Small intestine (tissue), 7 donors: ENCODE measurements around the gene AADAC. TPM values are rescaled to one million over a fixed set of nuclear protein-coding genes. Genes with fewer than 3 reads are reported as not detected.
A peak's percentile ranks its signal among the peaks of the same experiment; 100 is the strongest.
"Not testable (repeated sequence)": the region's sequence is repeated elsewhere in the genome, so short reads cannot be mapped to it uniquely, and the experiment has no call there.

Experiments
- DNase-seq, 2 donors: peaks; one replicate each; pipeline versions ENCODE4 v3.0.0 to v3.0.0-alpha.2; 2013
- FAIRE-seq: peaks from 2 replicates; lab custom pipeline; 2012; peaks lifted over from hg19 to GRCh38; lab: Jason Lieb, UNC
- H3K27ac ChIP-seq, 3 donors: one replicate each; pipeline ENCODE4 v1.5.1; 2013; ENCODE audit warnings: low read length in 2 of 3, mild to moderate bottlenecking in 2 of 3, control low read depth in 1 of 3, inconsistent platforms in 1 of 3, low read depth in 1 of 3, moderate library complexity in 1 of 3
- H3K27me3 ChIP-seq, 3 donors: one replicate each; pipeline ENCODE4 v1.6.1; 2013; ENCODE audit warnings: low read length in 3 of 3, inconsistent platforms in 1 of 3; ENCODE audit not compliant: control insufficient read depth in 3 of 3, insufficient read depth in 3 of 3
- H3K36me3 ChIP-seq, 3 donors: one replicate each; pipeline ENCODE4 v1.6.1; 2013; ENCODE audit warnings: low read length in 3 of 3, inconsistent platforms in 1 of 3, low read depth in 1 of 3, mild to moderate bottlenecking in 1 of 3, moderate library complexity in 1 of 3; ENCODE audit not compliant: control insufficient read depth in 3 of 3, insufficient read depth in 2 of 3
- H3K4me1 ChIP-seq, 3 donors: one replicate each; pipeline ENCODE4 v1.6.1; 2013; ENCODE audit warnings: low read length in 2 of 3, inconsistent platforms in 1 of 3, low read depth in 1 of 3, mild to moderate bottlenecking in 1 of 3, moderate library complexity in 1 of 3; ENCODE audit not compliant: control insufficient read depth in 3 of 3, insufficient read depth in 2 of 3
- H3K4me3 ChIP-seq, 3 donors: one replicate each; pipeline ENCODE4 v1.5.1; 2013; ENCODE audit warnings: low read length in 3 of 3, control low read depth in 1 of 3, inconsistent platforms in 1 of 3, low read depth in 1 of 3, mild to moderate bottlenecking in 1 of 3, moderate library complexity in 1 of 3
- H3K9me3 ChIP-seq, 2 donors: one replicate each; pipeline ENCODE4 v1.6.1; 2013; ENCODE audit warnings: low read depth in 1 of 2, low read length in 1 of 2; ENCODE audit not compliant: control insufficient read depth in 2 of 2, insufficient read depth in 1 of 2
- whole genome bisulfite sequencing, 3 donors: extraction: QIAGEN DNeasy Blood & Tissue Kit; methylation state at CpG; one replicate each; pipeline ENCODE4 v1.1.7; 2013; 5-methylcytosine and 5-hydroxymethylcytosine counted together
- polyA plus RNA-seq, 4 donors: library from polyadenylated mRNA; stranded (reverse) in 3 of 4; unstranded in 1 of 4; fragments of 200-250 nt in 3 of 4; fragments of 120-200 nt in 1 of 4; gene quantifications; one replicate each; pipeline versions ENCODE4 v1.2.1 to v1.2.3, GENCODE V29; 2013
- donor health status: healthy with polysubstance abuse.
- donor health status: control.
- donor health status: control.
- donor health status: Bipolar disorder and iron deficiency.
- donor health status: healthy.

AADAC gene
- polyA plus RNA-seq, 4 donors: 55.5 to 142 (median 97.7) TPM

DNA sequence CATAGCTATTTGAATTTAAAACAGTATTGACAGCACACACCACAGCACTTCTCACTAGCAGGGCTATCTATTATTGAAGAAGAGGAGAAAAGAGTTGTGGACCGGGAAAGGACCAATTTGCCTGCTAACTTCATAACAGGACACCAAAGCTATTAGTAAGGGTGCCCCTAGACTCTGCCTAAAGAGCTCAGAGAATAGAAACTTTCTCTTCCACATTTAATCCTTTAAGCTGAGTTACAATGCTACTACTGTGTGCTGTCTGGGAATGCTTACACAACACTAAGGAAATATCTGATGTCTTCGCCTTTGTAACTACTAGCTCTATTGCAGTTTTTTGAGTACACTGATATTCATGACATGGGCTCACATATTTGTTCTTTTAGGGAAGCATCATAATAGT, 13.5 kb upstream of the AADAC start:
- WGBS, 3 donors: 71 to 89% (median 83%) methylated on average over 2 of the region's 2 CpGs
- Histone ChIP-seq H3K27ac (peak overlapping the region in 1 of 3 donors; percentile 19), H3K27me3 (no peaks in the 10 kb centered on the region), H3K36me3 (peaks cover 0 to 1% (median 0%) of the 10 kb centered on the region in 3 donors), H3K9me3 (no peaks in the 10 kb centered on the region), H3K4me3 (no peak overlapping the region), H3K4me1 (peaks cover 0 to 10% (median 0%) of the 10 kb centered on the region in 3 donors)
- DNase-seq: peak in 1 of 2 donors; percentile 37
- FAIRE-seq: no peak

DNA sequence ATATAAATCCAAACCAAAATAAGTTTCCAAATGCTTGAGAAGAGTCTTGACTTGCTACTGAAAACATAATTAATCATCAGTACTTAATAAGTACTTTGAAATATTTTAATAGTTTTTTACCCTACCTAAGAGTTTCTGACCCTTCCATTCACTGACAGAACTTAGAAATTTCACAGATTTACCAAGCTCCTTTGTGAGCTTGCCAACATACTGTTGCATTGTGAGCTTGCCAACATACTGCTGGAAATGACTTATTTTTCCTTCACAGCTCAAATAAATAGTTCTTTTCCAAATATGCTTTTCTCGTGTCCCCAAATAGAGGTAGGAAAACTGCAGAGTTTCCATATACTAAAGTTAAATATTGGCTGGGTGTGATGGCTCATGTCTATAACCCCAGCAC, 9.6 kb upstream of the AADAC start:
- H3K4me1 ChIP-seq: peaks cover 0 to 6% (median 0%) of the 10 kb centered on the region in 3 donors

DNA sequence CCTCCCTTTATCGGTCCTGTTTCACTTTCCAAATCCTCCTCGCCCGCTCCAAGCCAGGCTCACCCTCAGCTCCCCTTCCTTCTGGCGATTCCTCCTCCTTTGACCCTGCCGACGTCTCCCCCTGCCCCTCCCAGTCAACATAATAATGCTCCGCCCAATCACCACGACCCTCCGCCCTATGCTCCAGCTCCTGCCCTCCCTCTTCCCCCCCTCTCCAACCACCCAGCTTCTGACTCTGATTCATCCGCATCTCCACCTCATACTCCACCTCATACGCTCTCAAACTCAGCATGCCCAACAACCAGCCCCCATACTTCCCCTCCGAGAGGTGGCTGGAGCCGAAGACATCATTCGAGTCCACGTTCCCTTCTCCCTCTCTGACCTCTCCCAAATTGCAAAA, 7.1 kb upstream of the AADAC start:
- FAIRE-seq: no peak

More for the DNA sequence above, 9.6 kb upstream of the AADAC start:
- no peak for DNase-seq
- peaks cover 0 to 17% (median 1%) of the 10 kb centered on the region in 3 donors for H3K36me3 ChIP-seq
- H3K4me3 ChIP-seq: no peak overlapping the region
- no peak overlapping the region for H3K27ac ChIP-seq
- FAIRE-seq: no peak
- peaks cover 0 to 24% of the 10 kb centered on the region in 2 donors for H3K9me3 ChIP-seq
- WGBS, 3 donors: 41 to 89% (median 72%) methylated on average over 1 of the region's 1 CpG
- no peaks in the 10 kb centered on the region for H3K27me3 ChIP-seq

DNA sequence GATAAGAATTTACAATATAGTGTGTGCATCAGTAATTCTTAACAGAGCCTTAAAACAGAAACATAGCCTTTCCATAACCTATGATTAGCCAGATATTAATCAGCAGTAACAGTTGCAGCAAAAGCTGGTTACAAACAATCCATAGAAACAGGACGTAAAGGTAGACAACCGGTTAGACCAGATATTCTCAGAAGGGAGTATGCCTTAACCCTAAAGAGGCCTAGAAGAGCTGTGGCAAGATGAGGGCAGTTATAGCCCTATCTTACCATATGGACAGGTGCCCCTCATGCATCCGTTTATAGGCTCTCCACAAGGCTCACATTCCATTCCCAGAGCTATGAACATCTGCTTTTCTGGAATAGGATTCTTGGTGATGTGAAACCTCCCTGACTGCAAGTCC, 5.0 kb upstream of the AADAC start:
- FAIRE-seq: not testable (repeated sequence)
- WGBS, 3 donors: 43 to 63% (median 62%) methylated on average over 3 of the region's 3 CpGs
- peaks cover 0 to 50% of the 10 kb centered on the region in 2 donors for H3K9me3 ChIP-seq

More for the DNA sequence above, 7.1 kb upstream of the AADAC start:
- DNase-seq: no peak
- H3K27me3 ChIP-seq: no peaks in the 10 kb centered on the region
- peaks cover 0 to 17% (median 1%) of the 10 kb centered on the region in 3 donors for H3K36me3 ChIP-seq
- peaks cover 0 to 45% of the 10 kb centered on the region in 2 donors for H3K9me3 ChIP-seq
- H3K27ac ChIP-seq: no peak overlapping the region
- no peaks in the 10 kb centered on the region for H3K4me1 ChIP-seq
- no peak overlapping the region for H3K4me3 ChIP-seq
- whole genome bisulfite sequencing, 3 donors: 87 to 89% (median 88%) methylated on average over 15 of the region's 15 CpGs

DNA sequence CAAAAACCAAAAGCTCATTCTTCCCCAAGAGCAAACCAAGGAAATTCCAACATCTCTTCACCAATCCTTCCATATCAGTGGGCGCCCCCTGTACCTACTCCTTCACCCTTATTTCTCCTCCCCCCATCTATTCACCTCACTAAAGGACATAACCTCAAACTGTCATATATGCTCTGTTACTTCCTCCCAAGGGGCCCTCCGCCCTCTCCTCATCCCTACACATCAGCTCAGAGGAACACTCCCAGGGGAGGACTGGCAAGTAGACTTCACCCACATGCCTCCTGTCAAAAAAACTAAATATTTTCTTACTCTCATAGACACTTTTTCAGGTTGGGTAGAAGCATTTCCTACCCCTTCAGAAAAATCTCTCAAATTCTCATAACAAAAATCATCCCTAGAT, 2.4 kb upstream of the AADAC start:
- no peak overlapping the region for H3K27ac ChIP-seq
- no peak for DNase-seq
- peaks cover 0 to 45% of the 10 kb centered on the region in 2 donors for H3K9me3 ChIP-seq
- no peak overlapping the region for H3K4me3 ChIP-seq
- WGBS, 3 donors: 83 to 92% (median 88%) methylated on average over 2 of the region's 2 CpGs
- peaks cover 0 to 4% (median 2%) of the 10 kb centered on the region in 3 donors for H3K4me1 ChIP-seq
- no peak for FAIRE-seq
- H3K27me3 ChIP-seq: no peaks in the 10 kb centered on the region
- peaks cover 0 to 11% (median 0%) of the 10 kb centered on the region in 3 donors for H3K36me3 ChIP-seq

More for the DNA sequence above, 5.0 kb upstream of the AADAC start:
- H3K4me3 ChIP-seq, H3K4me1 ChIP-seq, H3K27ac ChIP-seq, DNase-seq, H3K27me3 ChIP-seq: not testable (repeated sequence)
- peaks cover 0 to 17% (median 0%) of the 10 kb centered on the region in 3 donors for H3K36me3 ChIP-seq

DNA sequence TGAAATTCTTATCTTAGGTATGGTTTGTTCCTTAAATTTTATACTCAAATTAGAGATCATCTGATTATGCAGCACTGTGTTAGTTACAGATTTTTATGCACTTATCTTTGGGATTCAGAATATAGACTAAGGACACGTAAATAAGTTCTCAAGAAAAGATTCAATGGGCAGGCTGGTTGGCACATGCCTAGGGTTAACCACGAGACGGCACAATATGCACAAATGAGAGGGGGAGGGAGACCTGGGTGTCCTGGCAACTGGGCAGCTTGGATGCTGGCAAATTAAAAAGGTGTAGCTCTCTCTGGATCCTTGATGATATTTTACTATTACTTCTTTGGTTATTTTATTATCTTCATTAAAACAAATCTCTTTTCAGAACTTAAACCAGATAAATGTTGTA, 672 bp downstream of the AADAC start:
- peak; percentile 38 to 76 for DNase-seq
- Histone ChIP-seq H3K27me3 (no peaks in the 10 kb centered on the region), H3K4me3 (peak overlapping the region in 2 of 3 donors; percentile 33 to 53), H3K4me1 (peaks cover 0 to 10% (median 2%) of the 10 kb centered on the region in 3 donors), H3K9me3 (peaks cover 0 to 23% of the 10 kb centered on the region in 2 donors), H3K27ac (peak overlapping the region in 1 of 3 donors; percentile 79), H3K36me3 (peaks cover 0 to 2% (median 0%) of the 10 kb centered on the region in 3 donors)
- FAIRE-seq: no peak
- 16 to 56% (median 45%) methylated on average over 3 of the region's 3 CpGs for WGBS, 3 donors

DNA sequence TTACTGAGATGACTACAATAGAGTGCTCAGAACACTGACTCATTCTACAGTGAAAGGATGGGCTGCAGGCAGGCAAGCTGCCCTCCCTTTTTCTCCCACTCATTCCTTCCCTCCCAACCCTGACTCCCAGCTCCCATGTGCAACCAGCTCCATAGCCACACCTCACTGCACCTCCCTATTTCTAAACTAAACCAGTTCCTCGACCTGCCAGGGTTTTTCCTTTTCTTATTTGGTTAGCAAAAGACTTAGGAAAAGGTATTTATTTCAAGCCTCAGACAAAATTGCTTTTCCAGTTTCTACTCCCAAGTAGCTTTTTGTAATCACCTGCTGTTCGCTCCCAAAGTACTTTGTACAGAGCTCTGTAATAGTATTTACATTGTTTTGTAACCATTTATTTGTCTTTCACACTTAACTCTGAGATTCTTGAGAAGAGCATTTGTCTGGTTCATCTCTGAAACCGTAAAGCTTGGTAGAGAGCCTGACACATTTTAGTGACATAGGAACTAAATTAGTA, 2.2 kb downstream of the AADAC start:
- DNase-seq (peak; percentile 77 to 82), FAIRE-seq (no peak)
- no peaks in the 10 kb centered on the region for H3K27me3 ChIP-seq
- H3K4me1 ChIP-seq: peaks cover 0 to 10% (median 2%) of the 10 kb centered on the region in 3 donors
- WGBS, 3 donors: 6 to 36% (median 15%) methylated on average over 3 of the region's 3 CpGs
- peaks cover 0 to 7% of the 10 kb centered on the region in 2 donors for H3K9me3 ChIP-seq
- peak overlapping the region in 1 of 3 donors; percentile 79 for H3K27ac ChIP-seq
- peaks cover 0 to 7% (median 0%) of the 10 kb centered on the region in 3 donors for H3K36me3 ChIP-seq
- peak overlapping the region in 2 of 3 donors; percentile 39 to 53 for H3K4me3 ChIP-seq

DNA sequence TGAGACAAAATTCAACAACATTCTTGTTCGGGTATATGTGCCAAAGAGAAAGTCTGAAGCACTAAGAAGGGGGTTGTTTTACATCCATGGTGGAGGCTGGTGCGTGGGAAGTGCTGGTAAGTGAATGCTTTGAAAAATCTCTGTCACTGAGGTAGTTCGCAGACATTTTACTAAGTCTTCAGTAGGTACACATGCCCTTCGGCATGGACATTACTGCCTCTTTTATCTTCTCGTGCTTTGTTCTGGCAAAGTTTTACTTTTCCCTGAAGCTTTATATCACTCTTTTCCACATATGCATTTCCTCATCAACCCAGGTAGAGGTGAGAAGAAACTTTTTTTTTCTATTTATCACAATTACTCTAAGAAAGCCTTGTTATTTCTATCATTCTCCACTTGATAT, 3.6 kb downstream of the AADAC start:
- Histone ChIP-seq H3K36me3 (peaks cover 0 to 7% (median 0%) of the 10 kb centered on the region in 3 donors), H3K27ac (peak overlapping the region in 1 of 3 donors; percentile 79), H3K4me3 (no peak overlapping the region), H3K27me3 (no peaks in the 10 kb centered on the region), H3K4me1 (peaks cover 0 to 10% (median 2%) of the 10 kb centered on the region in 3 donors), H3K9me3 (no peaks in the 10 kb centered on the region)
- FAIRE-seq (no peak), DNase-seq (peak in 1 of 2 donors; percentile 28)
- 69 to 76% (median 71%) methylated on average over 5 of the region's 5 CpGs for WGBS, 3 donors
